Muscle of arm (tissue), 12 donors: ENCODE results near the gene RBMS1. TPM values are rescaled to one million over a fixed set of nuclear protein-coding genes. Genes with fewer than 3 reads are reported as not detected.

ENCODE experiments used
- DNase-seq: peaks from one replicate; pipeline ENCODE4 v3.0.0-alpha.2; 2013
- polyA plus RNA-seq, 12 donors: library from polyadenylated mRNA; unstranded; fragments of 120-200 nt; gene quantifications; one replicate each; pipeline ENCODE4 v1.2.1, GENCODE V29; 2013; ENCODE audit not compliant: insufficient read length in 12 of 12

Gene RBMS1
- polyA plus RNA-seq, 12 donors, result 54.1 to 280 (median 76.3) TPM

GRCh38 chr2:160257041-160257742, 236.4 kb downstream of the RBMS1 start:
- DNase-seq, result no peak

DNA sequence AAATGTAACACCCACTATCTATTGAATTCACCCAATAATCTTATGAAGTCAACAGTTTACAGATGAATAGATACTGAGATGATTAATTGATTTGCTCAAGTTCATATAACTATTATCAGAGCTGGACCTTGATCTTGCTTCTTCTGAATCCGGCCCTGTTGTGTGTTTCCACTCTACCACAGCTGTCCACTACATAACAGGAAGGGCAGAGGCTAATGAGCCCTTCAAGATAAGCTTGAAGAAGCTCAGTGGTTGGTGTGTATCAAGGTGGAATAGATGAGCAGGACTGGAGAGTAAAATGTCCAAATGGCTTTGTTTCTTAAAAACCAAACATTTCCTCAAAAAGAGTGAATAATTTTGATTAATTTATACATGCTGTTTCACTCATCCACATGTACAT, 237.1 kb downstream of the RBMS1 start:
- DNase-seq, result no peak

- no peak for DNase-seq
Observed at GRCh38 chr2:160255408-160255807, 238.2 kb downstream of the RBMS1 start.

DNA sequence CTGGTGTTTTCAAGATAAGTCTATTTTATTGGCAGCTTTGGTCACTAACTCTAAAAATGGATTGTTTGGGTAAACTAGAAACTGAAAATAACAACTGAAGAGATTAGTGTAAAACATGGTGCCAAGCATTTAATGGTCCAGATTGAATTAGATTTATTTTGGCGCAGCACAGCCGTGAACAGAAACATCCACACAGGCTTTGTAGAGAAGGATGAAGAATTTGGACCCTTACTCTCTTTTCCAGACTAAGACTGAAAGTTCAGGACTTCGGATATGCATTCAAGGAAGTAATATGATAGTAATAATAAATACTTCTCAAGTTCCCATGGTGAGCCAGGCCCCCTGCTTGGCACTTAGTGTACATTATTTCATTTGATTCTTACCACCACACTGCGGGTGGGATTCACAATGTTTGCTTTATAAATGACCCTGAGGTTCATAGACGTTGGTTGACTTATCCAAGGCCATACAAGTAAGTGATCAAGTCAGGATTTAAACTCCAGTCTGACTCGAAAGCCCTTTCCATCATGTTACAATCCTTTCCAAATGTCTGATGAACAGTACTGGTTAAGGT, 239.3 kb downstream of the RBMS1 start:
- DNase-seq, result no peak

GRCh38 chr2:160253440-160254188, 240.0 kb downstream of the RBMS1 start:
- peak; percentile 40 for DNase-seq

GRCh38 chr2:160252900-160253299, 240.7 kb downstream of the RBMS1 start:
- DNase-seq, result no peak

DNA sequence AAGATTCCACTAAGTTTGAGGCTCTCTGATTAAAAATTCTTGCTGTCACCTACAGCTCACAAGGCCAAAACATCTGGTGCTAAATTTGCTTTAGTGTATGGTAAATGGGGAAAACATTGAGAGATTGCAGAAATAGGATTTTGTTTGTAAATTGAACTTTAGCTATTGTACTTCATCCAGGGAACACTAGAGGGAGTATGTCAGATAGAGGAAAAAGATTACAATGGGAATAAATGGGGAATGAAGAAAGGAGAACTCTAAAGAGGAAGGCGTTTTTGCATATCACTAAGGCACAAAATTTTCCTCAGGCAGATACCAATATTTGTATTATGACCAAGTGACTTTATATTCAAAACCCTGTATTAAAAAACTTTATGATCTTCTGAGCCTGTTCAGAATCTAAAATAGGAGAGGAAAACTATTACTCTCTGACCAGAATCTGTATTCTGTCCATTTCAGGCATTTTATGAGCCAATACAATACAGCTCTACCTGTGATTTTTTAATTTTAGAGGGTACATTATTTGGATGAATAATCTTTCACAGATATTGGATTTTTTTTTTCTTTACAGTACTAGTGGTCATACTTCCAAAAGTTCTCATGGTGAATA, 241.2 kb downstream of the RBMS1 start:
- peak; percentile 57 for DNase-seq

DNA sequence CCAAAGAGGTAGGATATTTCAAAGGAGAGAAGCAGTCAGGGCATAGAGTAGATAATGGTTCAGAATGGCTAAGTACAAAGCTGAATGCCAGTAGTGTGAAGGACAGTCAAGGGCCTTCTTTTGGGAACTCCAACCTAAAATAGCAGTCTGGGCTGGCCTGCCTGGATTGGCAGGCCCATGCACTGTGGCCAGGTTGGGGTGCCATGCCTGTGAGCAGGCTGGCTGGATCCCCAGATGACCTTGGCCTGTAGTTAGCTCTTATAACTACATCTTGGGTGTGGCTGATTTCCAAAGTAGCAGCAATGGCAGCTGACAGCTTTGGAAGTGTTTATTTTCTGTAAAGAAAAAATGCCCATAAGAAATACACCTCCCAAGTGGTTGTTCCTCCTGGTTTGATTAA, 242.0 kb downstream of the RBMS1 start:
- no peak for DNase-seq

GRCh38 chr2:160249876-160250275, 243.7 kb downstream of the RBMS1 start:
- DNase-seq, result peak; percentile 46

GRCh38 chr2:160247296-160248035, 246.1 kb downstream of the RBMS1 start:
- DNase-seq, result no peak

- no peak for DNase-seq
Observed at GRCh38 chr2:160246356-160246755, 247.3 kb downstream of the RBMS1 start.

GRCh38 chr2:160245614-160246155, 247.9 kb downstream of the RBMS1 start:
- no peak for DNase-seq

GRCh38 chr2:160242893-160243564, 250.6 kb downstream of the RBMS1 start:
- DNase-seq, result no peak

- no peak for DNase-seq
Observed at GRCh38 chr2:160241251-160242137, 252.1 kb downstream of the RBMS1 start.

GRCh38 chr2:160239436-160239835, 254.2 kb downstream of the RBMS1 start:
- DNase-seq, result no peak

DNA sequence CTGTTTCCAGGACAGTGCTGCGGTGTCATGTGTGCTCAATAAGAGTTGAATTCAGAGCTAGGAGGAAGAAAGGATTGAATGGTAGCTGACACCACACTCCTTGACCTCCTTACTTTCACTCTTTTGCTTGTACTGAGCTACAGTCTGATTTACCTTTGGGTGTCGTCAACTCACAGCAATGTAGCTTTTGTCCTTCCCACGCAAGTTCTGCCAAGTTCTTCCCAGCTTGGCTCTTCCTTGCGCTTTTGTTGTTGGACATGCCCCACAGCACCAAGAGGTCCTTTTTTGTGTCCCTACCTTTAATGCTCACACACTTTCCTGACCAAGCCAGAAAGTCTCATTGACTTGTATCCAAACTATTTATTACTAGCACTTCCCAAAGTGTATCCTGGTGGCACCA, 255.2 kb downstream of the RBMS1 start:
- DNase-seq, result no peak

DNA sequence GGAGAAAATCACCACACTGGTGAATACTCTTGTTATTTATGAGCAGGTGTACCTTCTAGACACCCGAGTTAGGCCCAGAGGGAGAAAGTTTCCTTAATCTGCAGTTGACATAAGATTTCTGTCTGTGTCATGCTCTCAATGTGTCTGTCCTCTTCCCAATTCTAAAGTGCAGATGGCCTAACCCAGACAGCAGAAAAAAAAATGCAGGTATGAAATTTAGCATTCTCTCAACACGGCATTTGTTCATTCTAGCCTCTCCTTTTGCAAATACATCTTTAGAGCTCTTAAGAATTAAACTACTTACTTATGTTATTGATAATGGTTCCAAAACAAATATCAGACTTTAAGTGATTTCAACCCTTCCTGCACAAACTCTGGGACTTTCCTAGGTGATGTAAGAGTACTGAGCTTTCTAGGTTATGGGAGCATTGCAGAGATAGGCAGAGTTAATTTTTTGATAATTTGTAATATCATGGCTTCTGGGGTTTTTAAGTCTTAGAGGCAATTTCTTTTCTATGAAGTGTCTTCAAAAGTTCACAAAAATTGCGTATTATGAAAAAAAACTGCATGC, 260.6 kb downstream of the RBMS1 start:
- DNase-seq, result no peak

- DNase-seq, result no peak
Observed at GRCh38 chr2:160229591-160229990, 264.0 kb downstream of the RBMS1 start.

DNA sequence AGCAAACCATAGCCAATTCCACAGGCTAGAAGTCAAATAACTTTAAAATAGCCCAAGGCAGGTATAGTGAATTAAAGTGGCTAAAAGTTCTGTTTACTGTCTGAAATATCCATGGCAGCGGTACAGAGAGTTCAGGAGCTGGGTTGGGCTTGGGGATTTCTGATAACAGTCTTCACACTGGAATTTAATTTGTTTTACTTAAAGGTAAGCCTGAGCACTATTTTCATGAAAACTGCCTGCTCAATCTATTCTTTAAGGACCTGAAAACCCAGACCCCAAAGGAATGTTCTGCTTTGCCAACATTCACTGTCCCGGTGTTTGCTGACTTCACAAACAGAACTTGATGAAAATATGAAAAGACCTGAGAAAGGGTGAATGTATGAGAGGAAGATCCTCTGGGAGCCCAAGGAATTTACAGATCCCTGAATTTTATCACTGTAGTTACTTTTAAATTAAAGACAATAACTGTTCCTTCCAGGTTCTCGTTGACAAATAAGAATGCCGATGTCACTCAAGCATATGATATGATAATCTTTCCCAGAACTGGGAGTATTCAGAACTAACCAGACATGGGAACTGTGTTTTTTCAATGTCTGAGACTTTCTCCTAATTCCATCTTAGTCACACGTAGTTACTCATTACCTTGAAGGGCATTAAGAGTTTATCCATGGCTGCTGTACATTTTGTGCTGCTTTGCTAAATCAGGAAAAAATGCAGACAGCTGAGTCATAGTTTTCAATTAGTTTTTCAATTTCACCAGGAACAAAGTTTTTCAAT, 265.3 kb downstream of the RBMS1 start:
- DNase-seq, result no peak
